Keratinocyte (primary cell): Measurements from ENCODE around the gene PCDHGC5. TPM values are rescaled to one million over a fixed set of nuclear protein-coding genes. Genes with fewer than 3 reads are reported as not detected.

Experiments used
- DNase-seq: peaks from one replicate; pipeline ENCODE4 v3.0.0-alpha.2; 2011; ENCODE audit warnings: low read depth, missing footprints, low spot score
- FAIRE-seq: peaks from 2 replicates; lab custom pipeline; 2011; peaks lifted over from hg19 to GRCh38; lab: Jason Lieb, UNC
- H2AFZ ChIP-seq: 2 replicates; pipeline ENCODE4 v1.6.0; 2012; ENCODE audit warnings: low read length, control low read depth, inconsistent platforms; ENCODE audit not compliant: control insufficient read depth
- H3K27ac ChIP-seq: 2 replicates; pipeline ENCODE4 v1.5.1; 2011; ENCODE audit warnings: low read length; ENCODE audit not compliant: control insufficient read depth, insufficient read depth
- H3K27me3 ChIP-seq: 3 replicates; pipeline ENCODE4 v1.6.0; 2011; ENCODE audit warnings: low read length; ENCODE audit not compliant: control insufficient read depth, insufficient read depth; ENCODE audit errors: extremely low read depth
- H3K36me3 ChIP-seq, 2 experiments: 2 replicates in 1 of 2; 3 replicates in 1 of 2; pipeline ENCODE4 v1.5.1; 2011; ENCODE audit warnings: low read length in 2 of 2, mild to moderate bottlenecking in 1 of 2; ENCODE audit not compliant: control insufficient read depth in 2 of 2, insufficient read depth in 2 of 2; ENCODE audit errors: extremely low read depth in 1 of 2
- H3K4me1 ChIP-seq: 3 replicates; pipeline ENCODE4 v1.5.1; 2011; ENCODE audit warnings: low read length; ENCODE audit not compliant: control insufficient read depth, insufficient read depth; ENCODE audit errors: extremely low read depth
- H3K4me2 ChIP-seq: 3 replicates; pipeline ENCODE4 v1.6.0; 2011; ENCODE audit warnings: low read depth, low read length; ENCODE audit not compliant: control insufficient read depth, insufficient read depth; ENCODE audit errors: extremely low read depth
- H3K4me3 ChIP-seq, 3 experiments: fragments of 200-600 bp in 1 of 3; sonication (generic) in 1 of 3; 2 replicates in 2 of 3; 3 replicates in 1 of 3; pipeline ENCODE4 v1.5.1; 2011 to 2016; ENCODE audit warnings: low read length in 3 of 3, mild to moderate bottlenecking in 3 of 3, control low read depth in 2 of 3, inconsistent platforms in 1 of 3, low read depth in 1 of 3, mixed read lengths in 1 of 3, mixed run types in 1 of 3, moderate library complexity in 1 of 3; ENCODE audit not compliant: control insufficient read depth in 2 of 3, insufficient read depth in 2 of 3; ENCODE audit errors: extremely low read depth in 1 of 3
- H3K79me2 ChIP-seq: 2 replicates; pipeline ENCODE4 v1.6.0; 2012; ENCODE audit warnings: low read length; ENCODE audit not compliant: control insufficient read depth, insufficient read depth
- H3K9ac ChIP-seq: 3 replicates; pipeline ENCODE4 v1.6.0; 2011; ENCODE audit warnings: low read length; ENCODE audit not compliant: control insufficient read depth, insufficient read depth; ENCODE audit errors: extremely low read depth
- H3K9me1 ChIP-seq: 3 replicates; pipeline ENCODE4 v1.6.0; 2011; ENCODE audit warnings: low read length; ENCODE audit not compliant: control insufficient read depth, insufficient read depth; ENCODE audit errors: extremely low read depth
- H3K9me3 ChIP-seq: 2 replicates; pipeline ENCODE4 v1.5.1; 2012; ENCODE audit warnings: low read depth, low read length; ENCODE audit not compliant: control insufficient read depth
- H4K20me1 ChIP-seq: 3 replicates; pipeline ENCODE4 v1.6.0; 2011; ENCODE audit warnings: low read length; ENCODE audit not compliant: control insufficient read depth, insufficient read depth; ENCODE audit errors: extremely low read depth
- CTCF ChIP-seq, 3 experiments: IDR thresholded peaks in 1 of 3; conservative IDR thresholded peaks in 1 of 3; optimal IDR thresholded peaks in 1 of 3; 2 replicates in 2 of 3; 3 replicates in 1 of 3; pipeline versions ENCODE3 to v1.5.1; 2011; ENCODE audit warnings: low read length in 3 of 3, mild to moderate bottlenecking in 3 of 3, moderate library complexity in 2 of 3, control low read depth in 1 of 3, inconsistent platforms in 1 of 3; ENCODE audit not compliant: insufficient read depth in 2 of 3; ENCODE audit errors: extremely low read depth in 1 of 3
- EZH2 ChIP-seq: IDR thresholded peaks from one replicate; pipeline ENCODE4 v1.6.1; 2012; ENCODE audit warnings: inconsistent platforms, mild to moderate bottlenecking, low read length, moderate library complexity
- dilution Hi-C: fragments of 300-500 bp; cut with MboI; formaldehyde crosslinking; loops from one replicate; pipeline ENCODE4 v1.7.0; 2020; ENCODE audit warnings: low sequenced_read_pairs; ENCODE audit not compliant: extremely low pct_ligation_motif_present
- polyA plus RNA-seq, 5 experiments: library from polyadenylated mRNA; depleted of rRNA in 3 of 5; stranded (reverse) in 3 of 5; stranded (forward) in 1 of 5; unstranded in 1 of 5; fragments of >200 nt; gene quantifications; 1 replicate in 1 of 5; 2 replicates in 3 of 5; 3 replicates in 1 of 5; pipeline versions ENCODE4 v1.2.1 to v1.2.3, GENCODE V29; 2011 to 2012; ENCODE audit warnings: missing spikeins in 2 of 5, low read depth in 1 of 5, low replicate concordance in 1 of 5

PCDHGC5 gene
- polyA plus RNA-seq, 1 donor (not counting 4 experiments of a cell fraction or from before 2014, with no cell fraction given), result 0.77 TPM

GRCh38 chr5:141518618-141519015 lies 29.7 kb downstream of the PCDHGC5 start:
- H3K4me3 ChIP-seq, result no peak overlapping the region
- DNase-seq (no peak), FAIRE-seq (no peak)
- H3K9ac ChIP-seq, result no peak overlapping the region
- no peaks in the 10 kb centered on the region for H3K9me1 ChIP-seq
- no peak overlapping the region for H3K4me2 ChIP-seq
- dilution Hi-C loops, result no loop called here
- H3K9me3 ChIP-seq, result no peaks in the 10 kb centered on the region
- H3K27ac ChIP-seq, result no peak overlapping the region
- no peaks in the 10 kb centered on the region for H3K79me2 ChIP-seq
- H3K27me3 ChIP-seq, result no peaks in the 10 kb centered on the region
- H4K20me1 ChIP-seq, result no peaks in the 10 kb centered on the region
- TF ChIP-seq EZH2 (no peak), CTCF (optimal IDR thresholded peaks at IDR 0.05 in 1 of 3, IDR thresholded peaks at IDR 0.05 in 1 of 3, conservative IDR thresholded peaks at IDR 0.05 in 1 of 3; ENCODE audit: extremely low read depth in 1 of 3, insufficient read depth in 2 of 3, low read length in 3 of 3) (no peak)
- H3K36me3 ChIP-seq, result peaks cover 15 to 52% of the 10 kb centered on the region in 2 experiments
- H2AFZ ChIP-seq, result no peak overlapping the region
- H3K4me1 ChIP-seq, result peaks cover 60% of the 10 kb centered on the region

GRCh38 chr5:141519605-141520565 lies 31.0 kb downstream of the PCDHGC5 start:
- Histone ChIP-seq H3K27ac (peak overlapping the region; percentile 88), H4K20me1 (no peaks in the 10 kb centered on the region), H3K4me2 (peak overlapping the region; percentile 61), H3K4me1 (peaks cover 54% of the 10 kb centered on the region), H3K9me1 (no peaks in the 10 kb centered on the region), H3K36me3 (peaks cover 18 to 59% of the 10 kb centered on the region in 2 experiments), H3K4me3 (peak overlapping the region in 2 of 3 experiments; percentile 2 to 52), H3K79me2 (no peaks in the 10 kb centered on the region), H3K9me3 (no peaks in the 10 kb centered on the region), H3K9ac (peak overlapping the region; percentile 65), H2AFZ (no peak overlapping the region), H3K27me3 (no peaks in the 10 kb centered on the region)
- dilution Hi-C loops, result no loop called here
- no peak for FAIRE-seq
- no peak for TF ChIP-seq EZH2
- no peak for TF ChIP-seq CTCF (optimal IDR thresholded peaks at IDR 0.05 in 1 of 3, IDR thresholded peaks at IDR 0.05 in 1 of 3, conservative IDR thresholded peaks at IDR 0.05 in 1 of 3; ENCODE audit: extremely low read depth in 1 of 3, insufficient read depth in 2 of 3, low read length in 3 of 3)
- DNase-seq, result no peak
